ENCODE measurements around the gene BMAL2. TPM values are rescaled to one million over a fixed set of nuclear protein-coding genes. Genes with fewer than 3 reads are reported as not detected.

The BMAL2 gene
- total RNA-seq, 4 donors from 2014 or later = 0.39 to 2.4 (median 1.4) TPM

GRCh38 chr12:27343255-27344000 is 10.8 kb downstream of the BMAL2 start:
- TF ChIP-seq POLR2A (IDR thresholded peaks at IDR 0.05) = no peak
- TF ChIP-seq, protein P1, sequence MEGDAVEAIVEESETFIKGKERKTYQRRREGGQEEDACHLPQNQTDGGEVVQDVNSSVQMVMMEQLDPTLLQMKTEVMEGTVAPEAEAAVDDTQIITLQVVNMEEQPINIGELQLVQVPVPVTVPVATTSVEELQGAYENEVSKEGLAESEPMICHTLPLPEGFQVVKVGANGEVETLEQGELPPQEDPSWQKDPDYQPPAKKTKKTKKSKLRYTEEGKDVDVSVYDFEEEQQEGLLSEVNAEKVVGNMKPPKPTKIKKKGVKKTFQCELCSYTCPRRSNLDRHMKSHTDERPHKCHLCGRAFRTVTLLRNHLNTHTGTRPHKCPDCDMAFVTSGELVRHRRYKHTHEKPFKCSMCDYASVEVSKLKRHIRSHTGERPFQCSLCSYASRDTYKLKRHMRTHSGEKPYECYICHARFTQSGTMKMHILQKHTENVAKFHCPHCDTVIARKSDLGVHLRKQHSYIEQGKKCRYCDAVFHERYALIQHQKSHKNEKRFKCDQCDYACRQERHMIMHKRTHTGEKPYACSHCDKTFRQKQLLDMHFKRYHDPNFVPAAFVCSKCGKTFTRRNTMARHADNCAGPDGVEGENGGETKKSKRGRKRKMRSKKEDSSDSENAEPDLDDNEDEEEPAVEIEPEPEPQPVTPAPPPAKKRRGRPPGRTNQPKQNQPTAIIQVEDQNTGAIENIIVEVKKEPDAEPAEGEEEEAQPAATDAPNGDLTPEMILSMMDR (IDR thresholded peaks at IDR 0.05) = no peak
- no peak for TF ChIP-seq EP300 (IDR thresholded peaks at IDR 0.05)
- WGBS, 2 donors = 73 to 77% methylated on average over 5 of the region's 5 CpGs
- Histone ChIP-seq H3K27ac (no peak overlapping the region), H3K4me1 (no peaks in the 10 kb centered on the region), H3K27me3 (no peaks in the 10 kb centered on the region), H3K4me3 (no peak overlapping the region), H3K36me3 (no peaks in the 10 kb centered on the region), H3K9me3 (no peaks in the 10 kb centered on the region)
- DNase-seq (ENCODE audit: low spot score in 2 of 2) = no peak

- no peak for DNase-seq (ENCODE audit: low spot score in 2 of 2)
- H3K27me3 ChIP-seq = no peaks in the 10 kb centered on the region
- H3K36me3 ChIP-seq = no peaks in the 10 kb centered on the region
- TF ChIP-seq, protein P1 (IDR thresholded peaks at IDR 0.05) = no peak
- no peak for TF ChIP-seq POLR2A (IDR thresholded peaks at IDR 0.05)
- TF ChIP-seq EP300 (IDR thresholded peaks at IDR 0.05) = no peak
- H3K9me3 ChIP-seq = no peaks in the 10 kb centered on the region
- H3K4me3 ChIP-seq = no peak overlapping the region
- no peaks in the 10 kb centered on the region for H3K4me1 ChIP-seq
- WGBS, 2 donors = 71 to 100% methylated on average over 2 of the region's 2 CpGs
- H3K27ac ChIP-seq = no peak overlapping the region
Measured at GRCh38 chr12:27344246-27344645, 11.6 kb downstream of the BMAL2 start.

- no peaks in the 10 kb centered on the region for H3K9me3 ChIP-seq
- TF ChIP-seq POLR2A (IDR thresholded peaks at IDR 0.05) (no peak), EP300 (IDR thresholded peaks at IDR 0.05) (no peak)
- TF ChIP-seq, protein P1 (IDR thresholded peaks at IDR 0.05) = no peak
- H3K27ac ChIP-seq = no peak overlapping the region
- H3K36me3 ChIP-seq = no peaks in the 10 kb centered on the region
- DNase-seq (ENCODE audit: low spot score in 2 of 2) = no peak
- H3K4me3 ChIP-seq = no peak overlapping the region
- H3K4me1 ChIP-seq = no peaks in the 10 kb centered on the region
- 57 to 70% methylated on average over 3 of the region's 3 CpGs for WGBS, 2 donors
- H3K27me3 ChIP-seq = no peaks in the 10 kb centered on the region
Measured at GRCh38 chr12:27344760-27345159, 12.1 kb downstream of the BMAL2 start.

DNA sequence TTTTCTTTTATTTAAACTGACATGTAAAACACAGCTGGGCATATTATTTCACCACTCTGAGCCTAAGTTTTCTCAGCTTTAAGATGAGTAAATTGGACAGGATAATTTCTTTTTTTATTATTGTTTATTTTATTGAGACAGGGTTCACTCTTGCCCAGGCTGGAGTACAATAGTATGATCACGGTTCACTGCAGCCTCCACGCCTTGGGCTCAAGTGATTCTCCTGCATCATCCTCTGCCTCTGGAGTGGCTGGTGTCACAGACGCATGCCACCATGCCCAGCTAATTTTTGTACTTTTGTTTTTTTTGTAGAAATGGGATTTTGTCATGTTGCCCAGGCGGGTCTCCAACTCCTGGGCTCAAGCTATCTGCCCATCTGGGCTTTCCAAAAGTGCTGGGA is 12.7 kb downstream of the BMAL2 start:
- Histone ChIP-seq H3K9me3 (no peaks in the 10 kb centered on the region), H3K27ac (no peak overlapping the region), H3K27me3 (no peaks in the 10 kb centered on the region), H3K4me1 (no peaks in the 10 kb centered on the region), H3K36me3 (no peaks in the 10 kb centered on the region), H3K4me3 (no peak overlapping the region)
- no peak for DNase-seq (ENCODE audit: low spot score in 2 of 2)
- TF ChIP-seq, protein P1 (IDR thresholded peaks at IDR 0.05) = no peak
- no peak for TF ChIP-seq EP300 (IDR thresholded peaks at IDR 0.05)
- TF ChIP-seq POLR2A (IDR thresholded peaks at IDR 0.05) = no peak
- WGBS, 2 donors = 80 to 86% methylated on average over 4 of the region's 4 CpGs

DNA sequence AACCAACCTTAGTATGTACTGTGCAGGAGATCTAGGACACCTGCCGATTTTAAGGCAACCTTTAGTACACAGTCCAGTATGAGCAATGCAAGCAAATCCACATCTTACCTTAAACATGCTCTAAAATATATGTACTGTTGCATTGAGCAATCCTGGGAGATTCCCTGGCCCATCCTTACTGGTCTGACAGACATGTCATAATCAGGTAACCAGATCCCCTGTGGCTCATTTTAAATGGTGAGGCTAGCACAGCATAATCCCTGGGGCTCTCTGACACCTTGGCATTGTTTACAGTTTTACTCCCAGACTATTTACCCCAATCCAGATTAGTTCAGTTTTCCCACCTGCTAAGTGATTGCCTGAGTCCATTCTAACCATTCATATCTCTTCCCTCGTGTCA is 15.1 kb downstream of the BMAL2 start:
- 67 to 80% methylated on average over 2 of the region's 2 CpGs for WGBS, 2 donors
- Histone ChIP-seq H3K27me3 (no peaks in the 10 kb centered on the region), H3K4me3 (no peak overlapping the region), H3K9me3 (no peaks in the 10 kb centered on the region), H3K4me1 (no peaks in the 10 kb centered on the region), H3K27ac (no peak overlapping the region), H3K36me3 (no peaks in the 10 kb centered on the region)
- TF ChIP-seq, protein P1 (IDR thresholded peaks at IDR 0.05) = no peak
- TF ChIP-seq EP300 (IDR thresholded peaks at IDR 0.05) = no peak
- no peak for TF ChIP-seq POLR2A (IDR thresholded peaks at IDR 0.05)
- no peak for DNase-seq (ENCODE audit: low spot score in 2 of 2)
